ENCODE results near the gene ADAP2. TPM values are rescaled to one million over a fixed set of nuclear protein-coding genes. Genes with fewer than 3 reads are reported as not detected.
A peak's percentile ranks its signal among the peaks of the same experiment; 100 is the strongest.
"Not testable (repeated sequence)": the region's sequence is repeated elsewhere in the genome, so short reads cannot be mapped to it uniquely, and the experiment has no call there.

Gene ADAP2
- total RNA-seq, 2 experiments from 2014 or later, result 1.4 to 2.6 TPM

- intact Hi-C loops (cut with micrococcal nuclease; ENCODE audit: unreplicated experiment), result no loop called here
- no peaks in the 10 kb centered on the region for H3K9me3 ChIP-seq (ENCODE audit: low read length)
- no peak overlapping the region for H3K27ac ChIP-seq (ENCODE audit: low read depth, low read length, poor library complexity, severe bottlenecking)
- no peak overlapping the region for H3K4me3 ChIP-seq (ENCODE audit: low read depth, low read length, poor library complexity, severe bottlenecking)
- peaks cover 36% of the 10 kb centered on the region for H3K4me1 ChIP-seq (ENCODE audit: insufficient read depth, low read length, poor library complexity, severe bottlenecking)
- DNase-seq (ENCODE audit: low spot score), result no peak
- TF ChIP-seq EZH2phosphoT487 (IDR thresholded peaks at IDR 0.05; ENCODE audit: borderline replicate concordance, low read depth, low read length) (no peak), CTCF (conservative IDR thresholded peaks at IDR 0.05; ENCODE audit: low read length) (no peak)
- no peaks in the 10 kb centered on the region for H3K36me3 ChIP-seq (ENCODE audit: insufficient read depth, low read length)
- ChIA-PET CTCF (ENCODE audit: unreplicated experiment) (no interaction called here), POLR2A (no interaction called here)
- no peak overlapping the region for H3K4me2 ChIP-seq (ENCODE audit: low read length)
- H2AFZ ChIP-seq (ENCODE audit: low read length), result no peak overlapping the region
- H3K9me2 ChIP-seq (ENCODE audit: insufficient read depth, low read length), result no peaks in the 10 kb centered on the region
- BruUV-seq (replicated peaks), result no TSS peak
- no peaks in the 10 kb centered on the region for H4K20me1 ChIP-seq (ENCODE audit: insufficient read depth, low read length)
- H3K79me2 ChIP-seq (ENCODE audit: insufficient read depth, low read depth, low read length), result no peaks in the 10 kb centered on the region
Measured at GRCh38 chr17:30965686-30966085, 43.9 kb downstream of the ADAP2 start.

DNA sequence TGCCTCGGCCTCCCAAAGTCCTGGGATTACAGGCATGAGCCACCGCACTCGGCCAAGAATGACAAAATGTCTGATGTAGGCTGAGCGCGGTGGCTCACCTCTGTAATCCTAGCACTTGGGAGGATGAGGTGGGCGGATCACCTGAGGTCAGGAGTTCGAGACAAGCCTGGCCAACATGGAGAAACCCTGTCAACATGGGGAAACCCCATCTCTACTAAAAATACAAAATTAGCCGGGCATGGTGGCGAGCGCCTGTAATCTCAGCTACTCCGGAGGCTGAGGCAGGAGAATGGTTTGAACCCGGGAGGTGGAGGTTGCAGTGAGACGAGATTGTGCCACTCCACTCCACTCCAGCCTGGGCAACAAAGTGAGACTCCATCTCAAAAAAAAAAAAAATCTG, 46.2 kb downstream of the ADAP2 start:
- H3K9me3 ChIP-seq (ENCODE audit: low read length); H3K36me3 ChIP-seq (ENCODE audit: insufficient read depth, low read length); BruUV-seq (replicated peaks); intact Hi-C loops (cut with micrococcal nuclease; ENCODE audit: unreplicated experiment); H3K79me2 ChIP-seq (ENCODE audit: insufficient read depth, low read depth, low read length); H4K20me1 ChIP-seq (ENCODE audit: insufficient read depth, low read length); DNase-seq (ENCODE audit: low spot score); H2AFZ ChIP-seq (ENCODE audit: low read length); H3K9me2 ChIP-seq (ENCODE audit: insufficient read depth, low read length); H3K27ac ChIP-seq (ENCODE audit: low read depth, low read length, poor library complexity, severe bottlenecking): not testable (repeated sequence)
- H3K4me3 ChIP-seq (ENCODE audit: low read depth, low read length, poor library complexity, severe bottlenecking), result peak overlapping the region; percentile 61
- H3K4me1 ChIP-seq (ENCODE audit: insufficient read depth, low read length, poor library complexity, severe bottlenecking), result peaks cover 34% of the 10 kb centered on the region
- CTCF ChIA-PET (ENCODE audit: unreplicated experiment), result interaction anchor here (0.6 kb wide), 1 partner anchor 617 kb away, joined by 3 read pairs; no protein-coding TSS in a partner anchor
- POLR2A ChIA-PET, result interaction anchor here (0.7 kb wide), 2 partner anchors 171 to 351 kb away, joined by 3 read pairs; no protein-coding TSS in a partner anchor
- H3K4me2 ChIP-seq (ENCODE audit: low read length), result peak overlapping the region; percentile 58

GRCh38 chr17:30969989-30970830, 48.5 kb downstream of the ADAP2 start:
- H3K27ac ChIP-seq (ENCODE audit: low read depth, low read length, poor library complexity, severe bottlenecking), result no peak overlapping the region
- POLR2A ChIA-PET, result no interaction called here
- BruUV-seq (replicated peaks), result no TSS peak

More at GRCh38 chr17:30969989-30970830, 48.5 kb downstream of the ADAP2 start:
- Histone ChIP-seq H3K4me2 (ENCODE audit: low read length) (peak overlapping the region; percentile 72), H2AFZ (ENCODE audit: low read length) (peak overlapping the region; percentile 20; the same call in 1 of the 2 replicates), H3K9me2 (ENCODE audit: insufficient read depth, low read length) (no peaks in the 10 kb centered on the region), H3K9me3 (ENCODE audit: low read length) (peaks cover 9% of the 10 kb centered on the region; the same call in 1 of the 2 replicates), H4K20me1 (ENCODE audit: insufficient read depth, low read length) (no peaks in the 10 kb centered on the region), H3K4me1 (ENCODE audit: insufficient read depth, low read length, poor library complexity, severe bottlenecking) (peaks cover 34% of the 10 kb centered on the region), H3K4me3 (ENCODE audit: low read depth, low read length, poor library complexity, severe bottlenecking) (peak overlapping the region; percentile 37), H3K79me2 (ENCODE audit: insufficient read depth, low read depth, low read length) (no peaks in the 10 kb centered on the region), H3K36me3 (ENCODE audit: insufficient read depth, low read length) (no peaks in the 10 kb centered on the region)
- intact Hi-C loops (cut with micrococcal nuclease; ENCODE audit: unreplicated experiment), result no loop called here
- TF ChIP-seq CTCF (conservative IDR thresholded peaks at IDR 0.05; ENCODE audit: low read length), result no peak
- 0 out of 2 replicates have a peak, but pooled peaks have one; percentile 21 for TF ChIP-seq EZH2phosphoT487 (IDR thresholded peaks at IDR 0.05; ENCODE audit: borderline replicate concordance, low read depth, low read length)
- CTCF ChIA-PET (ENCODE audit: unreplicated experiment), result interaction anchor here (1.4 kb wide), 1 partner anchor 9 kb away, joined by 4 read pairs; no protein-coding TSS in a partner anchor
- DNase-seq (ENCODE audit: low spot score), result no peak
